K562 (cell line): ENCODE measurements around the gene KIAA0040. TPM values are rescaled to one million over a fixed set of nuclear protein-coding genes. Genes with fewer than 3 reads are reported as not detected.
A peak's percentile ranks its signal among the peaks of the same experiment; 100 is the strongest.

Experiments used
- ATAC-seq: fragments of 200-7000 bp; cut with Tn5 transposase; 3 replicates; pipeline ENCODE4 v1.9.1; 2020; ENCODE audit warnings: moderate library complexity
- BruUV-seq: library from RNA; stranded (reverse); fragments of 400-500 nt; replicated peaks from 2 replicates; lab custom pipeline; 2021; lab: Mats Ljungman, UMichigan
- CTCF ChIA-PET: fragments of 300-600 bp; formaldehyde crosslinking; extraction: SDS; loops from one replicate; lab custom pipeline; 2021; ENCODE audit warnings: low intra/inter-chr PET ratio; lab: Yijun Ruan, JAX
- POLR2A ChIA-PET: fragments of 300-600, 350-650 bp; sonication (Branson Sonifier 250); formaldehyde crosslinking; extraction: SDS; loops from one replicate; lab custom pipeline; 2021; ENCODE audit warnings: antibody characterized with exemption, inconsistent platforms; lab: Yijun Ruan, JAX
- DNase-seq, 4 experiments: peaks; one replicate each; pipeline versions ENCODE4 v3.0.0 to v3.0.0-alpha.2; 2011 to 2018; ENCODE audit warnings: low spot score in 3 of 4, mixed read lengths in 3 of 4; ENCODE audit errors: extremely low read depth in 1 of 4
- FAIRE-seq: peaks from 2 replicates; lab custom pipeline; 2011; peaks lifted over from hg19 to GRCh38; lab: Jason Lieb, UNC
- H2AFZ ChIP-seq: 2 replicates; pipeline ENCODE4 v1.6.0; 2011; ENCODE audit warnings: low read depth, low read length, control low read depth, inconsistent platforms
- H3K27ac ChIP-seq: fragments of 200-600 bp; 3 replicates; pipeline ENCODE4 v1.8.0; 2011; ENCODE audit warnings: low read depth, mild to moderate bottlenecking, control low read depth, inconsistent platforms, low read length, moderate library complexity, mixed read lengths; ENCODE audit errors: extremely low read depth
- H3K27me3 ChIP-seq, 2 experiments: fragments of 300-600 bp in 1 of 2; 2 replicates in 1 of 2; 3 replicates in 1 of 2; pipeline versions ENCODE4 v1.6.0 to v1.8.0; 2011; ENCODE audit warnings: inconsistent platforms in 2 of 2, low read length in 2 of 2, mild to moderate bottlenecking in 1 of 2, mixed read lengths in 1 of 2, moderate library complexity in 1 of 2; ENCODE audit not compliant: control insufficient read depth in 2 of 2, insufficient read depth in 2 of 2
- H3K36me3 ChIP-seq: fragments of 300-600 bp; 3 replicates; pipeline ENCODE4 v1.8.0; 2011; ENCODE audit warnings: mild to moderate bottlenecking, low read length, inconsistent platforms; ENCODE audit not compliant: control insufficient read depth, insufficient read depth
- H3K4me1 ChIP-seq, 2 experiments: fragments of 200-600 bp in 1 of 2; replicated peaks in 1 of 2; 2 replicates in 1 of 2; 3 replicates in 1 of 2; pipeline versions ENCODE4 v1.5.1 to v1.8.0; 2011; ENCODE audit warnings: inconsistent platforms in 2 of 2, low read length in 2 of 2, mild to moderate bottlenecking in 1 of 2, mixed read lengths in 1 of 2, moderate library complexity in 1 of 2; ENCODE audit not compliant: control insufficient read depth in 2 of 2, insufficient read depth in 2 of 2
- H3K4me2 ChIP-seq: 2 replicates; pipeline ENCODE4 v1.6.1; 2011; ENCODE audit warnings: low read length, control low read depth, inconsistent platforms, mixed read lengths; ENCODE audit not compliant: insufficient read depth
- H3K4me3 ChIP-seq: fragments of 200-600 bp; sonication (generic), shearing (Covaris generic); 2 replicates; pipeline ENCODE4 v1.5.1; 2016; ENCODE audit warnings: control low read depth, inconsistent platforms
- H3K79me2 ChIP-seq: fragments of 200-600 bp; 3 replicates; pipeline ENCODE4 v1.8.0; 2011; ENCODE audit warnings: low read length, inconsistent platforms; ENCODE audit not compliant: control insufficient read depth, insufficient read depth
- H3K9ac ChIP-seq, 2 experiments: 2 replicates each; pipeline versions ENCODE4 v1.6.0 to v1.6.1; 2011; ENCODE audit warnings: low read depth in 2 of 2, low read length in 2 of 2, control low read depth in 1 of 2, inconsistent platforms in 1 of 2, mild to moderate bottlenecking in 1 of 2, mixed read lengths in 1 of 2; ENCODE audit not compliant: insufficient read depth in 1 of 2
- H3K9me1 ChIP-seq: one replicate; pipeline ENCODE4 v1.6.0; 2011; ENCODE audit warnings: inconsistent platforms, mild to moderate bottlenecking, low read length, moderate library complexity; ENCODE audit not compliant: control insufficient read depth, insufficient read depth
- H3K9me3 ChIP-seq: replicated peaks from 2 replicates; pipeline ENCODE4 v1.5.1; 2011; ENCODE audit warnings: low read depth, low read length, inconsistent platforms; ENCODE audit not compliant: control insufficient read depth, insufficient read depth
- H4K20me1 ChIP-seq: replicated peaks from 2 replicates; pipeline ENCODE4 v1.6.1; 2011; ENCODE audit warnings: low read length, inconsistent platforms, mixed read lengths; ENCODE audit not compliant: control insufficient read depth, insufficient read depth
- BHLHE40 ChIP-seq: IDR thresholded peaks from 2 replicates; pipeline ENCODE4 v1.6.1; 2011; ENCODE audit warnings: low read length, improper control_type of control experiment
- C11orf30 ChIP-seq: fragments of 450-650 bp; IDR thresholded peaks from 2 replicates; pipeline ENCODE4 v1.6.1; 2016; ENCODE audit warnings: low read depth, mild to moderate bottlenecking
- EP300 ChIP-seq: IDR thresholded peaks from 2 replicates; pipeline ENCODE4 v1.6.1; 2012; ENCODE audit warnings: low read length, improper control_type of control experiment
- HMBOX1 ChIP-seq: sonication (generic); IDR thresholded peaks from 2 replicates; pipeline ENCODE4 v1.6.1; 2016
- JUND ChIP-seq, 2 experiments: IDR thresholded peaks; 2 replicates in 1 of 2; 3 replicates in 1 of 2; pipeline ENCODE4 v1.6.1; 2011; ENCODE audit warnings: borderline replicate concordance in 2 of 2, low read depth in 2 of 2, low read length in 2 of 2, improper control_type of control experiment in 1 of 2, missing biosample characterization in 1 of 2, missing genetic modification characterization in 1 of 2, missing genetic modification reagents in 1 of 2
- KLF13 ChIP-seq: fragments of 450-650 bp; IDR thresholded peaks from 2 replicates; pipeline ENCODE4 v1.6.1; 2016; ENCODE audit warnings: missing genetic modification characterization, low read depth, mild to moderate bottlenecking, missing compliant biosample characterization, moderate library complexity, borderline replicate concordance
- MAFG ChIP-seq: fragments of 450-650 bp; conservative IDR thresholded peaks from 2 replicates; pipeline ENCODE4 v1.6.1; 2016; ENCODE audit warnings: missing genetic modification characterization, missing compliant biosample characterization
- MTA3 ChIP-seq: fragments of 450-650 bp; formaldehyde crosslinking; IDR thresholded peaks from 2 replicates; pipeline ENCODE4 v1.6.1; 2017; ENCODE audit warnings: mild to moderate bottlenecking, borderline replicate concordance
- MYC ChIP-seq, 2 experiments: fragments of 250-450 bp in 1 of 2; sonication (Bioruptor Pico) in 1 of 2; IDR thresholded peaks; 2 replicates each; pipeline versions ENCODE4 v1.5.1 to v1.6.1; 2012 to 2021; ENCODE audit warnings: low read depth in 2 of 2, borderline replicate concordance in 1 of 2, improper control_type of control experiment in 1 of 2, low read length in 1 of 2, mild to moderate bottlenecking in 1 of 2, moderate library complexity in 1 of 2
- NFE2 ChIP-seq: IDR thresholded peaks from 2 replicates; pipeline ENCODE4 v1.6.1; 2014; ENCODE audit warnings: antibody characterized with exemption, low read depth
- RAD21 ChIP-seq, 2 experiments: fragments of 250-450 bp in 1 of 2; fragments of 450-650 bp in 1 of 2; sonication (Bioruptor Pico) in 1 of 2; formaldehyde crosslinking in 1 of 2; IDR thresholded peaks in 1 of 2; conservative IDR thresholded peaks in 1 of 2; 2 replicates each; pipeline versions ENCODE4 v1.4.0 to v1.8.0; 2020 to 2022; ENCODE audit warnings: mild to moderate bottlenecking in 2 of 2, moderate library complexity in 1 of 2
- SMC3 ChIP-seq: conservative IDR thresholded peaks from 2 replicates; pipeline ENCODE4 v1.6.1; 2011; ENCODE audit warnings: low read depth, low read length, improper control_type of control experiment; ENCODE audit not compliant: insufficient read depth
- TEAD1 ChIP-seq, 2 experiments: fragments of 450-650 bp in 1 of 2; sonication (generic) in 1 of 2; formaldehyde crosslinking; IDR thresholded peaks; 2 replicates each; pipeline versions ENCODE4 v1.4.0 to v1.8.0; 2020 to 2022; ENCODE audit warnings: mild to moderate bottlenecking in 2 of 2, missing genetic modification reagents in 1 of 2
- TEAD2 ChIP-seq: fragments of 450-650 bp; IDR thresholded peaks from 2 replicates; pipeline ENCODE4 v1.6.1; 2016; ENCODE audit warnings: missing genetic modification characterization, control low read depth, missing compliant biosample characterization
- TEAD4 ChIP-seq, 2 experiments: sonication (generic) in 1 of 2; formaldehyde crosslinking in 1 of 2; IDR thresholded peaks; 2 replicates each; pipeline versions ENCODE4 v1.6.1 to v1.8.0; 2012 to 2022; ENCODE audit warnings: borderline replicate concordance in 1 of 2, inconsistent platforms in 1 of 2, low read length in 1 of 2, mild to moderate bottlenecking in 1 of 2, missing genetic modification reagents in 1 of 2
- ZFP36 ChIP-seq: fragments of 150-350 bp; IDR thresholded peaks from 2 replicates; pipeline ENCODE4 v1.6.1; 2018; ENCODE audit warnings: low read length, low read depth; ENCODE audit not compliant: partially characterized antibody
- ZNF121 ChIP-seq: sonication (generic); formaldehyde crosslinking; conservative IDR thresholded peaks from 2 replicates; pipeline ENCODE4 v1.8.0; 2022; ENCODE audit warnings: missing genetic modification reagents
- WGBS: fragments of 100-300 bp; shearing (Covaris generic); methylation state at CpG from one replicate; pipeline ENCODE4 v1.1.6; 2016; ENCODE audit warnings: low coverage, mixed read lengths; ENCODE audit not compliant: insufficient coverage; ENCODE audit errors: missing lambda C conversion rate; 5-methylcytosine and 5-hydroxymethylcytosine counted together
- in situ Hi-C: fragments of 300-500 bp; cut with MboI; formaldehyde crosslinking; loops from 4 replicates; pipeline ENCODE4 v1.15.0; 2018; ENCODE audit warnings: inconsistent platforms, mixed read lengths
- intact Hi-C: fragments of 100-400 bp; cut with micrococcal nuclease; formaldehyde crosslinking; loops from 2 replicates; pipeline ENCODE4 v1.14.2; 2022
- polyA plus RNA-seq, 8 experiments: library from polyadenylated mRNA; depleted of rRNA in 4 of 8; stranded (reverse) in 5 of 8; unstranded in 3 of 8; fragments of >200 nt; fragmentation: Nextera tagmentation in 2 of 8; fragmentation: Illumina TruSeq in 1 of 8; extraction: Ambion mirVana in 2 of 8; extraction: Trizol in 1 of 8; gene quantifications; 2 replicates each; pipeline versions ENCODE4 v1.2.1 to v1.2.3, GENCODE V29; 2011 to 2014; ENCODE audit warnings: inconsistent platforms in 1 of 8, missing spikeins in 1 of 8
- total RNA-seq, 7 experiments: library from RNA; depleted of rRNA in 6 of 7; stranded (reverse); fragments of >200 nt in 6 of 7; fragmentation: Illumina TruSeq in 2 of 7; extraction: Trizol in 2 of 7; gene quantifications; 2 replicates each; pipeline versions ENCODE4 v1.2.1 to v1.2.3, GENCODE V29; 2011 to 2021; ENCODE audit warnings: low replicate concordance in 1 of 7

Gene KIAA0040
- total and polyA plus RNA-seq, 9 of the 15 experiments (the other 6 are each of a cell fraction or from before 2014, with no cell fraction given) = 3.4 to 13.6 (median 7.1) TPM

DNA sequence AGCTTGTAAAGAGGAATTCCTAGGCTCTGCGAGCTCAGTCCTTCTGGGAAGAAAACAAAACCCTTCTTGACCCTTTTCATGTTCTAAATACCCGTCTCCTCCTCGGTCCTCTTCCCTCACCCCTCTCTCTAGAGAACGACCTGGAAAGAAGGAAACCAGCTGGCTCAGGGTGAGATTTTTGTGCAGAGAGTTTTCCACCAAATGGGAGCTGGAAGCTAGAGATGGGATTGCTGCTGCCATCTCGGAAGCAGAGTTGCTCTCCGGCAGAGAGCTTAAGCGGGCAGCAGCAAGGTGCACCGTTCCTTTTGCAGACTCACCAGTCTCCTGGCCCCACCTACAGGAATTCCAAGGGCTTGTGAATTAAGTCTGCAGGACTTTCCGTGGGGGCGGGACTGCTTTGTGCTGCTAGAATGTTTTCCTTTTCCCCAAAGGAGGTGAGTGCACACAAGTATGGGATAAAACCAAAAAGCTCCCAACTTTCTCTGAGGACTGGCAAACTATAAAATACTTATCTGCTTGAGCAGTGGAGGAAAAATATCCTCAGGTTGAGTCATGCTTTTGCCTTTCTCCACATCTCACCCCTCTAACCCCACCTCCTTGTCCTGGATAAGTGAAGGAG lies 29.1 kb upstream of the KIAA0040 start:
- in situ Hi-C loops = no loop called here
- H3K27me3 ChIP-seq = peaks cover 3 to 12% of the 10 kb centered on the region in 2 experiments; a peak in 1 of 5 replicates
- H3K4me3 ChIP-seq = no peak overlapping the region
- 7% methylated on average over 10 of the region's 10 CpGs for WGBS
- no peaks in the 10 kb centered on the region for H3K9me1 ChIP-seq
- H3K27ac ChIP-seq = no peak overlapping the region
- ChIA-PET POLR2A (interaction anchor here (0.8 to 1.1 kb wide), 3 partner anchors 10 to 553 kb away, joined by 3 to 4 read pairs (median 3); no protein-coding TSS in a partner anchor), CTCF (interaction anchor here (0.7 to 3.5 kb wide), 5 partner anchors 67 to 99 kb away, joined by 3 to 28 read pairs (median 3); no protein-coding TSS in a partner anchor)
- H3K9ac ChIP-seq = no peak overlapping the region
- DNase-seq (peak in 2 of 4 experiments; percentile 27 to 43), ATAC-seq (peak; percentile 80), FAIRE-seq (no peak)
- BruUV-seq = no TSS peak
- H3K4me1 ChIP-seq = peaks cover 0 to 3% of the 10 kb centered on the region in 2 experiments; a peak in 3 of 5 replicates
- H3K4me2 ChIP-seq = no peak overlapping the region; the same call in 1 of the 2 replicates
- no peaks in the 10 kb centered on the region for H3K79me2 ChIP-seq
- no peaks in the 10 kb centered on the region for H3K9me3 ChIP-seq
- H2AFZ ChIP-seq = peak overlapping the region; percentile 7; the same call in 1 of the 2 replicates
- no peaks in the 10 kb centered on the region for H3K36me3 ChIP-seq
- intact Hi-C loops = loop anchor here (1.0 kb wide), 1 partner anchor 66 kb away; no protein-coding TSS in a partner anchor
- no peaks in the 10 kb centered on the region for H4K20me1 ChIP-seq
- TF ChIP-seq ZFP36 (peak; percentile 17), MTA3 (no peak), TEAD1 (CRISPR knock-in tag; IDR thresholded peaks at IDR 0.05) (0 out of 4 replicates have a peak, but pooled peaks of 1 of the 2 experiments have one; percentile 27), TEAD2 (tag) (0 out of 2 replicates have a peak, but pooled peaks have one; percentile 2), SMC3 (peak; percentile 52; the same call in 1 of the 2 replicates), KLF13 (0 out of 2 replicates have a peak, but pooled peaks have one; percentile 25), MYC (IDR thresholded peaks at IDR 0.05; ENCODE audit: low read depth, low read length) (0 out of 2 replicates have a peak, but pooled peaks have one; percentile 22), MYC (CRISPR knock-in tag; IDR thresholded peaks at IDR 0.05; ENCODE audit: borderline replicate concordance, low read depth) (no peak), HMBOX1 (no peak), C11orf30 (no peak), TEAD4 (IDR thresholded peaks at IDR 0.05; ENCODE audit: low read length) (peak; percentile 59), TEAD4 (CRISPR knock-in tag; IDR thresholded peaks at IDR 0.05; ENCODE audit: borderline replicate concordance) (no peak), ZNF121 (CRISPR knock-in tag) (no peak), RAD21 (CRISPR knock-in tag; conservative IDR thresholded peaks at IDR 0.05 in 1 of 2, IDR thresholded peaks at IDR 0.05 in 1 of 2) (peak; percentile 73 to 78), EP300 (0 out of 2 replicates have a peak, but pooled peaks have one; percentile 4), MAFG (0 out of 2 replicates have a peak, but pooled peaks have one; percentile 5), BHLHE40 (0 out of 2 replicates have a peak, but pooled peaks have one; percentile 22), NFE2 (peak; percentile 16; the same call in 1 of the 2 replicates), JUND (IDR thresholded peaks at IDR 0.05; ENCODE audit: borderline replicate concordance, low read depth, low read length) (0 out of 2 replicates have a peak, but pooled peaks have one; percentile 18), JUND (tag; IDR thresholded peaks at IDR 0.05; ENCODE audit: borderline replicate concordance, low read depth, low read length) (no peak)
